NCI-H345 treated with DMSO at 0.1 percent for 48 hours (cell line): Measurements from ENCODE around the gene FOXP1.
A peak's percentile ranks its signal among the peaks of the same experiment; 100 is the strongest.

Experiments
- DNase-seq: peaks from one replicate; lab custom pipeline; 2025; ENCODE audit not compliant: unreplicated experiment; lab: John Stamatoyannopoulos, UW

Gene FOXP1

GRCh38 chr3:71164881-71165280 lies 418.6 kb downstream of the FOXP1 start:
- DNase-seq, result no peak

GRCh38 chr3:71163198-71163918 lies 420.2 kb downstream of the FOXP1 start:
- DNase-seq, result no peak

- no peak for DNase-seq
Observed at GRCh38 chr3:71162221-71162620, 421.3 kb downstream of the FOXP1 start.

GRCh38 chr3:71160785-71161546 lies 422.6 kb downstream of the FOXP1 start:
- DNase-seq, result no peak

DNA sequence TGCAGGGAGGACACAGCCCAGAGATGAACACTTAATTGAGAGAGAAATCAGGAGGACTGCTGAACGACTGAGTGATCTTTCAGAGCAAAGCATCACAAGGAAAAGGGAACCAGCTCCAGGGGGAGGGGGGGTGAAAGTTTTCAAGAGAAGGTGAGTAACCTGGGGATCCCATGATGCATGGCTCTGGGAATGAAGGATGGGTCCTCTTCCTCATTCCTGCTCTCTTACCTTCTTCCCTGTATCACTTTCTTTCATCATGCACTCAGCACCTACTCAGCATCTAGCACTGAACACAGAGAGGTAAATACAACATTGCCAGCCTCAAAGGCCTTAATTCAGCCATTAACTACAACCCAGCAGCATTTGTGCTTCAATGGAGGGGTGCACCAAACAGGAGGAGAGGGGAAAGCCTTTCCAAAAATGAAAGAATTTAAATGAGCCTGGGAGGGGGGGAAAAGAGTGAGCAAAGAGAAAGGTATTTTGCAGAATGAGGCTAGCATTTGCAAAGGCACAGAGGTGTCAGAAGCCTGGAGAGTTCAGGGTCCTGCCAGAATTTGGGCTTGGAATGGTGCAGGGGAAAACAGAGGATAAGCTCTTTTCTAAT lies 427.4 kb downstream of the FOXP1 start:
- DNase-seq, result no peak

- no peak for DNase-seq
Observed at GRCh38 chr3:71154846-71155245, 428.7 kb downstream of the FOXP1 start.

GRCh38 chr3:71153713-71154112 lies 429.8 kb downstream of the FOXP1 start:
- no peak for DNase-seq

GRCh38 chr3:71152892-71153265 lies 430.6 kb downstream of the FOXP1 start:
- DNase-seq, result peak; percentile 11

GRCh38 chr3:71152039-71152891 lies 431.3 kb downstream of the FOXP1 start:
- DNase-seq, result no peak

- no peak for DNase-seq
Observed at GRCh38 chr3:71149959-71150954, 433.3 kb downstream of the FOXP1 start.

DNA sequence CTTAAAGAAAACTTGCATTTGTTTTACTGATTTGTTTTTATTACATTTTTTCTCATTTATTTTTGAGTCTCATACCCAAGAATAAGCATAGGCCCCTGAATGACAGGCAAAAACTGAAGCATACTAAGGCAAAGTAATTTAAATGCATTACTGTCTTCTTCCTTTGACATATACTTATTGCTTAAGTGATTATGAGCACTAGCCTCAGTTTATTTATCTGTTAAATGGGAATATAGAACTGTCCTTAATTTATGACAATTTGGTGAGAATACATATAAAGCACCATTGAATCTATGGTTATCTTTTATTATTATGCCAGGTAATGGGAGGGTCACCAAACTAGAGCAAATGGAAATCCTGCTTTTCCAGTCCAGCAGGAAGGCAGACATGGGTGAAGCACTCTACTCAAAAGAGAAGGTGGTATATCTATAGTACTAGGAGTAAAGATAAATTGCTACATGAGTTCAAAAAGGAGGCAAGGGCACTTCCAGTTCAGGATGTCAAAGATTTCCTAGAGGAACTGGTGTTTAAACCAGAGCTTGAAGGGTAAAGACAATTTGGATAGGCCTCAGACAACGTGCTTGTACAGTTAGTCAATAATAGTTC lies 435.0 kb downstream of the FOXP1 start:
- DNase-seq, result no peak

DNA sequence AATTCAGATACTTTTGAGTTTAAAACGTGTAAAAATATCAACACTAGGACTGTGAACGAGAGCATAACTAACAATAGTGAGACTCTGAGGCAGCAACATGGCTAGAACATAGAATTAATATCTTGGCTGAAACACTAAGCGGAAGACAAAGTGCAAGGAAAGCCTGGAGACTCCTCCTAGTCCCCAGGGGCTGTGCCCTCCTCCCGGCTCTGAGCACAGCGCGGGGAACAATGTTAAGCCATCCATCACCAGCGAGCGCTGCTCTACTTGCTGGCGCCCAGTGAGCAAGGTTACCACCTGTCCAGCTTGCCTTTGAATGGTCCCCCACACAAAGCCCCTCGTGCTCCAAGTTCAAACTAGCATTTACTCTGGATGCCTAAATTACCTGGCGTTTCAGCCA lies 436.9 kb downstream of the FOXP1 start:
- no peak for DNase-seq

GRCh38 chr3:71145954-71146353 lies 437.6 kb downstream of the FOXP1 start:
- no peak for DNase-seq

DNA sequence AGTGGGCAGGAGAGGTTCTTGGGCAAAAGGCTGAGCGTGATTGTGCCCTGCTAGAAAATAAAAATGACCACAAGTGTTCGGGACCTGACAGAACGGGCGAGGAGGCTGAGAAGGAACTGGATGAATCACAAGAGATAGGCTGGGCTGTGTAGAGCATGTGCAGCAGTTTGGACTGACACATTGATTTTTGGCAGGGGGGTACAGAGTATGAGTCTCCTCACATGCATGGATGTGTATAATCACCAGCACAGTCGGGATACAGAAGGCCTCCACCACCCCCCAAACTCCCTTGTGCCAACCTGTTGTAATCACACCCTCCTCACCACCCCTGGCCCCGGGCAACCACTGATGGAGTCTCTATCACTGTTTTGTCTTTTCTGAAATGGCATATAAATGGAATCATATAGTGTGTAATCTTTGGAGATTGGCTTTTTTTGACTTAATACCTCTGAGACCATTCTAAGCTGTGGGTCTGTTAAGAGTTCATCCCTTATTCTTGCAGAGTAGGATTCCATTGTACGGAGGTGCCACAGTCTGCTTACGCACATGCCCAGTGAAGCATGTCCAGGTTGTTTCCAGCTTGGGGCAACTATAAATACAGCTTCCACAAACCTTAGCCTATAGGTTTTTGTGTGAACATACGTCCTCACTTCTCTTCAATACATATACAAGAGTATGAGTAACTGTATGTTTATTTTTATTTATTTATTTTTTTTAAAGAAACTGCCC lies 438.8 kb downstream of the FOXP1 start:
- DNase-seq, result no peak

DNA sequence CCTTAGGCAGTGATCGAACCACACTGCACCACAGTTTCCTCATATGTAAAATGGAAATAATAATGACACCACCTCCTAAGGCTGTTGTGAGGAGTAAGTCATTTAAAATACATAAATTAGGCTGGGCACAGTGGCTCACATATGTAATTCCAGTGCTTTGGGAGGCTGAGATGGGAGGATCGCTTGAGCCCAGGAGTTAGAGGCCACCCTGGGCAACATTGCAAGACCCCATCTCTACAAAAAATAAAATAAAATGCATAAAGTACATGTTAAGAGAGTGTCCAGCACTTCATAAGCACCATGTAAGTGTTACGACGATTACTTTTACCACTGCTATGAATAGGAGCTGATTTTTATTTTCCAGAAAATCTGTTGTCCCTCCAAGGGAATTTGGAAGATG lies 440.0 kb downstream of the FOXP1 start:
- no peak for DNase-seq

DNA sequence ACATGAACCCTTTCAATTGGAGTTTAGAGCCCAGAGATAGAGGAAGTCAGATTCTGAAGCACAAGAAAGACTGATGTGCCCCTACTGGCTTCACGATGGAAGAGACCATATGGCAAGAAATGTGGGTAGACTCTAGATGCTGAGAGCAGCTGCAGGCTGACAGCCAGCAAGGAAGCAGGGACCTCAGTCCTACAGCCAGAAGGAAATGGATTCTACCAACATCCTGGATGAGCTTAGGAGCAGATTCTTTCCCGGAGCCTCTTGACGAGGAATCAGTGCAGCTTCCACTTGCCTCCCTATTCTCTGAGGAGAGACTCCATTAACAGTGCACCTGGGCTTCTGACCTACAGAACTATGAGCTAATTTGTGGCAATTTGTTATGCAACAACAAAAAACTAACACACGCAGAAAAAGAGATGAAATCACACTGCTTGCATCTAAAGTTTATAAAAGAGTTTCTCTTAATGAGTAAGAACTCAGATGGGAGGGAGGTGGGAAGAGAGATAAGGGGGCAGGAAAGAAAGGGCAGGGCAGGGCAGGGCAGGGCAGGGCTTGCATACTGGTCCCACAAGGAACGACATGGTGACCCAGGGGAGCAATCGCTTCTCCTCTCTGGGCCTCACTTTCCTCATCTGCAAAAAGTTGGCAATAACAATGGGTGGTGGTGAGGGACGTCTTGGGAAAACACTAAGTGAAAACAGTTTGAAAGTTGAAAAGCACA lies 440.9 kb downstream of the FOXP1 start:
- no peak for DNase-seq

DNA sequence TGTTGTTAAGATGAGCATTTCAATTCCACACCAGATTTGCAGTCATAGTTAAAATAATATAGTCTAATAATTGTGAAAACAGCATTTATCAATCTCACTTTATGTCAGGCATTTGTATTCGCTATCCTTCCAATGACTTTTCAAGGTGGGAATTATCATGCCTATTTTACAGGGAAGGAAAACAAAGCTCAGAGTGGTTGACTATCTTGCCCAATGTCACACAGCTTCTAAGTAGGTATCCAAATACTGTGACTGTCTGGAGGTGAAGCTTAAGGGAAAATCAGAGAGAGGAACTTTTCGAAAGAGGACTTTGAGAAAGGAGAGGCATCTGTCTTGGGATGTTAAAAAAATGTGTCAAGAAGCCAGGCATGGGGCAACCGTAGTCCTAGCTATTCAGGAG lies 443.1 kb downstream of the FOXP1 start:
- DNase-seq, result no peak

DNA sequence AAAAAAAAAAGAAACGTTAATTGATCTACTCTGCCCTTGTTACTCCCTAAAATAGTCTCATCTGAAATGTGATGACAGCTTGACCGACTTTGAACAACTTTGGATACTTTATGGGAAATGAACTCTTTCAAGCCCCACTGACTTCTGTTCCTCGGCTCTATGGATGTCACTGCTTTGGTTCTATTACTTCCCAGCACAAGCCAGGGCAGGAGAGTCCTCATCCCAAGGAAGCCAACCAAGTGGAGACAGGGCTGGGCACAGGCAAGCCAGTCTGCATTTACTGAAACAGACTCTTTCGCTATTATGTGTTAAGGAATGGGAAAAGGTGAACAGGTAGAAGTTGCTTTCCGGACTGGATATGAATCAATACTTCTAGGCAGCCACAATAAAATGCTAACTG lies 444.0 kb downstream of the FOXP1 start:
- DNase-seq, result no peak
